Measurements from ENCODE around the gene TRAPPC12. TPM values are rescaled to one million over a fixed set of nuclear protein-coding genes. Genes with fewer than 3 reads are reported as not detected.

Gene TRAPPC12
- total RNA-seq, 2 donors from 2014 or later: 69.5 to 73.2 TPM

- Histone ChIP-seq H3K4me1 (no peaks in the 10 kb centered on the region), H3K9me3 (no peaks in the 10 kb centered on the region), H3K27ac (no peak overlapping the region), H3K4me3 (no peak overlapping the region), H3K36me3 (no peaks in the 10 kb centered on the region), H3K27me3 (no peaks in the 10 kb centered on the region)
- DNase-seq (ENCODE audit: low spot score): no peak
- TF ChIP-seq CTCF (IDR thresholded peaks at IDR 0.05): no peak
These were observed 39.4 kb upstream of the TRAPPC12 start for GRCh38 chr2:3340144-3340543.

GRCh38 chr2:3341336-3341735, 38.2 kb upstream of the TRAPPC12 start:
- no peak for DNase-seq (ENCODE audit: low spot score)
- Histone ChIP-seq H3K36me3 (no peaks in the 10 kb centered on the region), H3K27me3 (no peaks in the 10 kb centered on the region), H3K4me1 (no peaks in the 10 kb centered on the region), H3K27ac (no peak overlapping the region), H3K4me3 (no peak overlapping the region), H3K9me3 (no peaks in the 10 kb centered on the region)
- TF ChIP-seq CTCF (IDR thresholded peaks at IDR 0.05): no peak

- no peaks in the 10 kb centered on the region for H3K27me3 ChIP-seq
These were observed 37.2 kb upstream of the TRAPPC12 start for GRCh38 chr2:3342324-3342723.

GRCh38 chr2:3343012-3343411, 36.5 kb upstream of the TRAPPC12 start:
- no peak for DNase-seq (ENCODE audit: low spot score)
- Histone ChIP-seq H3K27ac (no peak overlapping the region), H3K27me3 (no peaks in the 10 kb centered on the region), H3K4me1 (no peaks in the 10 kb centered on the region), H3K4me3 (no peak overlapping the region), H3K9me3 (no peaks in the 10 kb centered on the region), H3K36me3 (no peaks in the 10 kb centered on the region)
- TF ChIP-seq CTCF (IDR thresholded peaks at IDR 0.05): no peak

More at GRCh38 chr2:3342324-3342723, 37.2 kb upstream of the TRAPPC12 start:
- Histone ChIP-seq H3K9me3 (no peaks in the 10 kb centered on the region), H3K4me1 (no peaks in the 10 kb centered on the region), H3K4me3 (no peak overlapping the region), H3K36me3 (no peaks in the 10 kb centered on the region), H3K27ac (no peak overlapping the region)
- DNase-seq (ENCODE audit: low spot score): no peak
- TF ChIP-seq CTCF (IDR thresholded peaks at IDR 0.05): no peak

GRCh38 chr2:3344897-3345296, 34.6 kb upstream of the TRAPPC12 start:
- Histone ChIP-seq H3K27ac (no peak overlapping the region), H3K4me1 (no peaks in the 10 kb centered on the region), H3K4me3 (no peak overlapping the region), H3K9me3 (no peaks in the 10 kb centered on the region), H3K27me3 (no peaks in the 10 kb centered on the region), H3K36me3 (no peaks in the 10 kb centered on the region)
- no peak for DNase-seq (ENCODE audit: low spot score)
- no peak for TF ChIP-seq CTCF (IDR thresholded peaks at IDR 0.05)

GRCh38 chr2:3345621-3346020, 33.9 kb upstream of the TRAPPC12 start:
- TF ChIP-seq CTCF (IDR thresholded peaks at IDR 0.05): no peak
- Histone ChIP-seq H3K27me3 (no peaks in the 10 kb centered on the region), H3K4me3 (no peak overlapping the region), H3K9me3 (no peaks in the 10 kb centered on the region), H3K4me1 (no peaks in the 10 kb centered on the region), H3K27ac (no peak overlapping the region), H3K36me3 (no peaks in the 10 kb centered on the region)
- no peak for DNase-seq (ENCODE audit: low spot score)
